ENCODE data around the gene MOB1B. TPM values are rescaled to one million over a fixed set of nuclear protein-coding genes. Genes with fewer than 3 reads are reported as not detected.
"Not testable (repeated sequence)": the region's sequence is repeated elsewhere in the genome, so short reads cannot be mapped to it uniquely, and the experiment has no call there.

MOB1B gene
- total RNA-seq, 3 donors from 2014 or later (not counting 1 experiment from before 2014, with no cell fraction given) = 15.1 to 23.6 (median 22.6) TPM

DNA sequence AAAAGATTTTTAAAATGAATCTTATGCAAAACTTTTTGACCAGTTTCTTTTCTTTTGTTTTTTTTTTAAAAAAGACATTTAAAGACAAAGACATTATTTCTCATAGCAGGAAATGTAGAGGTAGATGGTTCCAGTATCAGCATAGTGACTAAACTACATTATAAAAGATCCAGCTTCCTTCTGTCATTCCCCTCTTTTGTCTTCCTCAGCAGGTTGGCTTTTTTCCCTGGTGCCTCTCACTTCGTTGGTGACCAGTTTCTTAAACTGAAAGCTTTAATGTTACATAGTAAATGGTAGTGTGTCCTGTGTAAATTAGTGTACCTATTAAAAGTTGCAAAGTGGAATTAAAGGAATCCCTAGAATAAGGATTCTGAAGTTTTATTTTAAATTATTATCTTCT is 127.3 kb downstream of the MOB1B start:
- Mint-ChIP-seq H3K27me3 (ENCODE audit: low read depth in 2 of 2) (no peaks in the 10 kb centered on the region), H3K9me3 (no peaks in the 10 kb centered on the region), H3K4me1 (peaks cover 21 to 22% of the 10 kb centered on the region in 2 donors), H3K27ac (peak overlapping the region; percentile 46 to 70), H3K4me3 (no peak overlapping the region), H3K36me3 (peaks cover 22% of the 10 kb centered on the region)
- H3K27me3 ChIP-seq (ENCODE audit: control insufficient read depth, insufficient read depth, low read length) = no peaks in the 10 kb centered on the region
- H3K36me3 ChIP-seq (ENCODE audit: control insufficient read depth, insufficient read depth, low read length) = peaks cover 68% of the 10 kb centered on the region
- intact Hi-C loops (cut with micrococcal nuclease) = no loop called here
- no peaks in the 10 kb centered on the region for H3K9me3 ChIP-seq (ENCODE audit: control insufficient read depth, insufficient read depth, low read length)
- no peak overlapping the region for H3K4me3 ChIP-seq (ENCODE audit: low read length)
- DNase-seq (no peak), ATAC-seq (no peak)
- WGBS (ENCODE audit: insufficient coverage) = no CpG with 5 or more reads among the region's 1 CpG
- H3K4me1 ChIP-seq (ENCODE audit: control insufficient read depth, insufficient read depth, low read length) = no peaks in the 10 kb centered on the region
- no peak overlapping the region for H3K27ac ChIP-seq (ENCODE audit: low read length)
- TF ChIP-seq, protein P1, sequence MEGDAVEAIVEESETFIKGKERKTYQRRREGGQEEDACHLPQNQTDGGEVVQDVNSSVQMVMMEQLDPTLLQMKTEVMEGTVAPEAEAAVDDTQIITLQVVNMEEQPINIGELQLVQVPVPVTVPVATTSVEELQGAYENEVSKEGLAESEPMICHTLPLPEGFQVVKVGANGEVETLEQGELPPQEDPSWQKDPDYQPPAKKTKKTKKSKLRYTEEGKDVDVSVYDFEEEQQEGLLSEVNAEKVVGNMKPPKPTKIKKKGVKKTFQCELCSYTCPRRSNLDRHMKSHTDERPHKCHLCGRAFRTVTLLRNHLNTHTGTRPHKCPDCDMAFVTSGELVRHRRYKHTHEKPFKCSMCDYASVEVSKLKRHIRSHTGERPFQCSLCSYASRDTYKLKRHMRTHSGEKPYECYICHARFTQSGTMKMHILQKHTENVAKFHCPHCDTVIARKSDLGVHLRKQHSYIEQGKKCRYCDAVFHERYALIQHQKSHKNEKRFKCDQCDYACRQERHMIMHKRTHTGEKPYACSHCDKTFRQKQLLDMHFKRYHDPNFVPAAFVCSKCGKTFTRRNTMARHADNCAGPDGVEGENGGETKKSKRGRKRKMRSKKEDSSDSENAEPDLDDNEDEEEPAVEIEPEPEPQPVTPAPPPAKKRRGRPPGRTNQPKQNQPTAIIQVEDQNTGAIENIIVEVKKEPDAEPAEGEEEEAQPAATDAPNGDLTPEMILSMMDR (IDR thresholded peaks at IDR 0.05) = no peak

DNA sequence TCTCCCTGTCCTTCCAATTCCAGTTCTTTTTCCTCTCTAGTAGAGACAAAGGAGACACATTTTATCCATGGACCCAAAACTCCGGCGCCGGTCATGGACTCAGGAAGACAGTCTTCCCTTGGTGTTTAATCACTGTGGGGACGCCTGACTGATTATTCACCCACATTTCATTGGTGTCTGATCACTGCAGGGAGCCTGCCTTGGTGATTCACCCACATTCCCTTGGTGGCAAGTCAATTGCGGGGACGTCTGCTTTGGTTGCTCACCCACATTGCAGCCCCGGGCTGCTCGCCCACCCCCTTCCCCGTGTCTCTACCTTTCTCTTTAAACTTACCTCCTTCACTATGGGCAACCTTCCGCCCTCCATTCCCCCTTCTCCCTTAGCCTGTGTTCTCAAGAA is 129.9 kb downstream of the MOB1B start:
- intact Hi-C loops (cut with micrococcal nuclease); H3K4me3 Mint-ChIP-seq; H3K9me3 ChIP-seq (ENCODE audit: control insufficient read depth, insufficient read depth, low read length); H3K4me1 ChIP-seq (ENCODE audit: control insufficient read depth, insufficient read depth, low read length); H3K27me3 Mint-ChIP-seq (ENCODE audit: low read depth in 2 of 2); H3K27ac Mint-ChIP-seq; ATAC-seq; H3K27me3 ChIP-seq (ENCODE audit: control insufficient read depth, insufficient read depth, low read length); H3K4me3 ChIP-seq (ENCODE audit: low read length); DNase-seq; H3K27ac ChIP-seq (ENCODE audit: low read length); H3K9me3 Mint-ChIP-seq: not testable (repeated sequence)
- WGBS (ENCODE audit: insufficient coverage) = 93% methylated on average over 10 of the region's 10 CpGs
- Mint-ChIP-seq H3K4me1 (peaks cover 15 to 16% of the 10 kb centered on the region in 2 donors), H3K36me3 (peaks cover 18% of the 10 kb centered on the region)
- peaks cover 60% of the 10 kb centered on the region for H3K36me3 ChIP-seq (ENCODE audit: control insufficient read depth, insufficient read depth, low read length)

Other genes with a start within 250 kb of the MOB1B start
- gene JCHAIN, start 235.9 kb upstream of the MOB1B start, total RNA-seq = 1,000 to 10,000 TPM in 1 of 3 donors, 1 to 10 TPM in 2; 1.6 to 1,035 (median 3.5) TPM
- gene UTP3, start 213.8 kb upstream of the MOB1B start, total RNA-seq = 10 to 100 TPM; 22.3 to 23.1 (median 22.6) TPM
- gene RUFY3, start 180.4 kb upstream of the MOB1B start, total RNA-seq = 10 to 100 TPM; 31.6 to 38.1 (median 33.4) TPM
- gene GRSF1, start 62.5 kb upstream of the MOB1B start, total RNA-seq = 10 to 100 TPM; 33.4 to 50.8 (median 43.0) TPM
- gene DCK, start 91.3 kb downstream of the MOB1B start, total RNA-seq = 10 to 100 TPM; 28.3 to 32.7 (median 29.5) TPM

Data from natural killer cell (primary cell).